HepG2 (cell line): ENCODE data around the gene HOXD1. TPM values are rescaled to one million over a fixed set of nuclear protein-coding genes. Genes with fewer than 3 reads are reported as not detected.

ENCODE experiments used
- CEBPZ ChIP-seq: IDR thresholded peaks from 2 replicates; pipeline ENCODE4 v1.6.1; 2012; ENCODE audit warnings: low read length, improper control_type of control experiment
- ERF ChIP-seq: IDR thresholded peaks from 2 replicates; pipeline ENCODE4 v1.6.1; 2018; ENCODE audit warnings: missing biosample characterization, missing genetic modification reagents
- FOXO4 ChIP-seq: sonication (generic); formaldehyde crosslinking; conservative IDR thresholded peaks from 2 replicates; pipeline ENCODE4 v1.8.1; 2023; ENCODE audit warnings: missing genetic modification reagents
- HBP1 ChIP-seq: IDR thresholded peaks from 2 replicates; pipeline ENCODE4 v1.6.1; 2016; ENCODE audit warnings: low read depth, control low read depth
- HMG20B ChIP-seq: conservative IDR thresholded peaks from 2 replicates; pipeline ENCODE4 v1.6.1; 2016; ENCODE audit warnings: missing genetic modification reagents, missing compliant biosample characterization
- LBX2 ChIP-seq: sonication (generic); formaldehyde crosslinking; IDR thresholded peaks from 2 replicates; pipeline ENCODE4 v1.5.0; 2020; ENCODE audit warnings: missing genetic modification reagents, mild to moderate bottlenecking, borderline replicate concordance
- MATR3 ChIP-seq: sonication (generic); formaldehyde crosslinking; IDR thresholded peaks from 2 replicates; pipeline ENCODE4 v1.4.0; 2020; ENCODE audit warnings: missing genetic modification reagents
- MIXL1 ChIP-seq: IDR thresholded peaks from 2 replicates; pipeline ENCODE4 v1.6.1; 2016
- MXI1 ChIP-seq: IDR thresholded peaks from 3 replicates; pipeline ENCODE4 v1.6.1; 2012; ENCODE audit warnings: low read depth, low read length, inconsistent platforms, borderline replicate concordance
- PHF20 ChIP-seq: sonication (generic); formaldehyde crosslinking; IDR thresholded peaks from 2 replicates; pipeline ENCODE4 v1.5.0; 2020; ENCODE audit warnings: mild to moderate bottlenecking, missing genetic modification reagents
- POGZ ChIP-seq: sonication (generic); formaldehyde crosslinking; IDR thresholded peaks from 2 replicates; pipeline ENCODE4 v1.4.0; 2020; ENCODE audit warnings: mild to moderate bottlenecking, missing genetic modification reagents
- SKIL ChIP-seq: sonication (generic); formaldehyde crosslinking; IDR thresholded peaks from 2 replicates; pipeline ENCODE4 v1.8.0; 2022; ENCODE audit warnings: missing genetic modification reagents, mild to moderate bottlenecking, moderate library complexity, borderline replicate concordance
- USF2 ChIP-seq, 2 experiments: sonication (generic) in 1 of 2; formaldehyde crosslinking in 1 of 2; IDR thresholded peaks; 2 replicates each; pipeline versions ENCODE4 v1.5.1 to v1.6.1; 2011 to 2020; ENCODE audit warnings: borderline replicate concordance in 1 of 2, low read depth in 1 of 2, low read length in 1 of 2, mild to moderate bottlenecking in 1 of 2, missing genetic modification reagents in 1 of 2, moderate library complexity in 1 of 2
- ZNF30 ChIP-seq: sonication (generic); formaldehyde crosslinking; IDR thresholded peaks from 2 replicates; pipeline ENCODE4 v1.5.0; 2020; ENCODE audit warnings: mild to moderate bottlenecking, missing genetic modification reagents
- ZNF343 ChIP-seq: sonication (generic); formaldehyde crosslinking; IDR thresholded peaks from 2 replicates; pipeline ENCODE4 v1.4.0; 2020; ENCODE audit warnings: mild to moderate bottlenecking, missing genetic modification reagents
- ZNF766 ChIP-seq: sonication (generic); formaldehyde crosslinking; IDR thresholded peaks from 2 replicates; pipeline ENCODE4 v1.5.0; 2020; ENCODE audit warnings: missing genetic modification reagents, borderline replicate concordance
- polyA plus RNA-seq, 8 experiments: library from polyadenylated mRNA; depleted of rRNA in 3 of 8; stranded (reverse) in 7 of 8; unstranded in 1 of 8; fragments of >200 nt; fragmentation: Illumina TruSeq in 4 of 8; extraction: Trizol in 4 of 8; gene quantifications; 2 replicates each; pipeline versions ENCODE4 v1.2.1 to v1.2.3, GENCODE V29; 2011 to 2016; ENCODE audit warnings: low read depth in 4 of 8, missing spikeins in 1 of 8, mixed read lengths in 1 of 8; ENCODE audit not compliant: insufficient read depth in 1 of 8
- total RNA-seq, 5 experiments: library from RNA; depleted of rRNA; stranded (reverse); fragments of >200 nt; fragmentation: Illumina TruSeq; extraction: Trizol; gene quantifications; 2 replicates each; pipeline ENCODE4 v1.2.3, GENCODE V29; 2016; ENCODE audit warnings: low read depth in 1 of 5

The HOXD1 gene
- total and polyA plus RNA-seq, 2 of the 13 experiments (the other 11 are each of a cell fraction or from before 2014, with no cell fraction given) = 10.0 to 22.3 TPM

GRCh38 chr2:176187899-176188773, at the start of gene HOXD1 (continued):
- TF ChIP-seq CEBPZ (no peak), ZNF766 (no peak), ZNF343 (CRISPR knock-in tag) (peak; percentile 61; the same call in 1 of the 2 replicates), POGZ (peak; percentile 29; the same call in 1 of the 2 replicates), USF2 (IDR thresholded peaks at IDR 0.05; ENCODE audit: low read depth, low read length) (peak; percentile 93), USF2 (CRISPR knock-in tag; IDR thresholded peaks at IDR 0.05; ENCODE audit: borderline replicate concordance) (peak; percentile 76; the same call in 1 of the 2 replicates), MXI1 (peak; percentile 39; the same call in 1 of the 3 replicates), SKIL (CRISPR knock-in tag) (no peak; the same call in 1 of the 2 replicates), PHF20 (CRISPR knock-in tag) (0 out of 2 replicates have a peak, but pooled peaks have one; percentile 32), ZNF30 (CRISPR knock-in tag) (no peak), LBX2 (CRISPR knock-in tag) (peak; percentile 26; the same call in 1 of the 2 replicates), MIXL1 (CRISPR knock-in tag) (no peak; the same call in 1 of the 2 replicates), HBP1 (0 out of 2 replicates have a peak, but pooled peaks have one; percentile 21), ERF (CRISPR knock-in tag) (no peak; the same call in 1 of the 2 replicates), HMG20B (no peak), FOXO4 (CRISPR knock-in tag) (no peak), MATR3 (no peak)
